Heart left ventricle (tissue), 13 donors: ENCODE results near the gene MCM5.

Experiments
- CTCF ChIP-seq, 12 donors: fragments of 200-600 bp; sonication (generic) in 4 of 12; IDR thresholded peaks; one replicate each; pipeline versions ENCODE4 v1.5.0 to v1.8.0; 2018 to 2022; ENCODE audit warnings: antibody characterized with exemption in 12 of 12, mild to moderate bottlenecking in 5 of 12
- POLR2A ChIP-seq, 2 donors: fragments of 450-650 bp; IDR thresholded peaks; one replicate each; pipeline ENCODE4 v1.6.1; 2017; ENCODE audit warnings: antibody characterized with exemption in 2 of 2, mild to moderate bottlenecking in 2 of 2, moderate library complexity in 2 of 2
- donor health status: ischemic (EF 13 %, LVEDD 7.1; RV severe dilation, severe dysfunction).
- donor health status: DM: no; HTN: yes; CAD: no.
- donor health status: DM: no; HTN: no; CAD: no.
- donor health status: ischemic (EF 25% LVEDD 6.9; RV normal size, moderate dysfunction).
- donor health status: ischemic (EF 25% LVEDD 5.7; RV mildly dilated, moderate dysfunction).
- donor health status: ischemic (EF 35%, LVEDD 5.7; RV mildly dilated, moderate dysfunction).
- donor health status: nonischemic (EF 11% LVEDD 7.7; RV severe dilation, severe dysfunction).
- donor health status: DM: yes; HTN: yes; CAD: no.
- donor health status: PGD.
- donor health status: ischemic (EF 29% LVEDD 5.4; RV normal size, mild dysfunction).
- donor health status: nonischemic (EF 23%, LVEDD 6.1; RV moderate dilation, normal function).

GRCh38 chr22:35417606-35418005 is 17.7 kb downstream of the MCM5 start:
- TF ChIP-seq POLR2A (IDR thresholded peaks at IDR 0.05): no peak
- no peak for TF ChIP-seq CTCF (IDR thresholded peaks at IDR 0.05)
